ENCODE data around the gene RNPEPL1.
A peak's percentile ranks its signal among the peaks of the same experiment; 100 is the strongest.

Gene RNPEPL1

DNA sequence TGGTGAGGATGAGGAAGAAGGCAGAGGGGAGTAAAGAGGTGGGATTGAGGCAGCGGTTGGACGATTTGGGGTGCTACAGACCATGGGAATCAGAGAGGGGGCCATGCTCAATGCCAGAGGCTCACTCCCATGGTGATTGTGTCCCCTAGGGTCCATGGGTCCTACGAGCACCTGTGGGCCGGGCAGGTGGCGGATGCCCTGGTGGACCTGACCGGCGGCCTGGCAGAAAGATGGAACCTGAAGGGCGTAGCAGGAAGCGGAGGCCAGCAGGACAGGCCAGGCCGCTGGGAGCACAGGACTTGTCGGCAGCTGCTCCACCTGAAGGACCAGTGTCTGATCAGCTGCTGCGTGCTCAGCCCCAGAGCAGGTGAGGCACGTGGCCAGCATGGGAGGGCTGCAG, 23.5 kb downstream of the RNPEPL1 start:
- no peak for DNase-seq

GRCh38 chr2:240593026-240593702, 24.9 kb downstream of the RNPEPL1 start:
- no peak for DNase-seq

GRCh38 chr2:240593703-240594451, 25.6 kb downstream of the RNPEPL1 start:
- DNase-seq = peak in 1 of 5 donors; percentile 10

GRCh38 chr2:240594511-240595380, 26.5 kb downstream of the RNPEPL1 start:
- DNase-seq = peak in 1 of 5 donors; percentile 6

DNA sequence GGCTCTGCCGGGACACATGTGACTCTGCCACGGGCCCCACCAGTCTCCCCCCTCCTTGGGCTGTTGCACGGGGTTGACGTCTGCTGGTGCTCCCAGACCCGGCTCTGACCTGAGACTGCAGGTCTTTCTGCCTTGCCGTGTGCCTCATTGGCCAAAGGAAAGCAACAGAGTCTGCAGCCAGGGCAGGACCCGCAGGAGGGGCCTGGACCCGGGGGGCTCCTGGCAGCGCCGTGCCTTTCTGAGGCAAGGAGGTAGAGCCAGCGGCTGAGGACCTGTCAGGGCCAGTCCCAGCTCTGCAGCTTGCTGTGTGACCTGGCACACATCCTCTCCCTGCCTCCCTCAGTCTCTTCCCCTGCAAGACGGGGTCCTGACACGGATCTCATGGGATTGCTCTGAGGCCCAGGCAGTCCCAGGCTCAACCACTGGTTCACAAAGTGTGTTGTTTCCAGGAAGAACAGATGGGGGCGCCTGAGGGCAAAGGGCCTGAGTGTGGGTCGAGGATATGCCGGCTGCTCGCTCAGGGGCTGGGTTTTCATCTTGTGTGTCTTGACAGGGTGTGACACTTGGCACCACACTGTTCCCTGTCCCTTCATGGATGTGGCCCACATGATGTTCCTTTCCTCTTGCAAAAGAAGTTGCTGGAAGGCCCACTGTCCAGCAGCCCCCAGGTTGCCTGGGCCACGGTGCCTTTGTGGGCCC, 27.2 kb downstream of the RNPEPL1 start:
- DNase-seq = peak in 3 of 5 donors; percentile 16 to 44 (median 18)

- peak in 1 of 5 donors; percentile 9 for DNase-seq
Observed at GRCh38 chr2:240596080-240596460, 27.8 kb downstream of the RNPEPL1 start.

GRCh38 chr2:240596491-240596931, 28.2 kb downstream of the RNPEPL1 start:
- DNase-seq = peak in 1 of 5 donors; percentile 6

- no peak for DNase-seq
Observed at GRCh38 chr2:240597054-240597418, 28.8 kb downstream of the RNPEPL1 start.

- DNase-seq = peak in 1 of 5 donors; percentile 8
Observed at GRCh38 chr2:240597419-240598181, 29.3 kb downstream of the RNPEPL1 start.

- DNase-seq = peak in 1 of 5 donors; percentile 11
Observed at GRCh38 chr2:240598311-240598911, 30.1 kb downstream of the RNPEPL1 start.

DNA sequence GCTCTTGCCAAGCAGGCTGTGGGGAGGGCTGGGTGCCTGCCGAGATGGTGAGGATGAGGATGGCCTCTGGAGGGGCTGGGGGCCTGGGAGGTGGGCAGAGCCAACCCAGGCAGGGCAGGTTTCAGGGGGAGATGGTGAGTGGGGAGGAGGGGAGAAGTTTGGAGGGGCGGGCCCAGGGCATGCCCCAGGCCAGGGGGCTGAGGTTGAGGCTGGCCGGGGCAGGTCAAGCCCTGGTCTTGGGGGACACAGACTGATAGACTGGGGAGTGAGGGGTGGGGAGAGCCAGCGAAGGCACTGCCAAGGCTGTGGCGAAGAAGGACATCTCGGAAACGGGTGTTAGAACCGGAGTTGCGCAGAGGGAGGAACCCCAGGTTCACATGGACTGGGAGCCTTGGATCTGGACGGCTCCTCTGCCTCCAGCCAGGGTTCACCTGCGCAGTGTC, 30.9 kb downstream of the RNPEPL1 start:
- peak in 1 of 5 donors; percentile 4 for DNase-seq

- DNase-seq = peak in 1 of 5 donors; percentile 5
Observed at GRCh38 chr2:240600451-240600961, 32.2 kb downstream of the RNPEPL1 start.

GRCh38 chr2:240601061-240601830, 33.0 kb downstream of the RNPEPL1 start:
- DNase-seq = peak in 1 of 5 donors; percentile 4

GRCh38 chr2:240601831-240602160, 33.5 kb downstream of the RNPEPL1 start:
- peak in 1 of 5 donors; percentile 7 for DNase-seq

GRCh38 chr2:240602266-240603050, 34.2 kb downstream of the RNPEPL1 start:
- peak in 1 of 5 donors; percentile 7 for DNase-seq

- DNase-seq = peak in 1 of 5 donors; percentile 3
Observed at GRCh38 chr2:240603081-240603835, 35.0 kb downstream of the RNPEPL1 start.

- no peak for DNase-seq
Observed at GRCh38 chr2:240603846-240604245, 35.6 kb downstream of the RNPEPL1 start.

DNA sequence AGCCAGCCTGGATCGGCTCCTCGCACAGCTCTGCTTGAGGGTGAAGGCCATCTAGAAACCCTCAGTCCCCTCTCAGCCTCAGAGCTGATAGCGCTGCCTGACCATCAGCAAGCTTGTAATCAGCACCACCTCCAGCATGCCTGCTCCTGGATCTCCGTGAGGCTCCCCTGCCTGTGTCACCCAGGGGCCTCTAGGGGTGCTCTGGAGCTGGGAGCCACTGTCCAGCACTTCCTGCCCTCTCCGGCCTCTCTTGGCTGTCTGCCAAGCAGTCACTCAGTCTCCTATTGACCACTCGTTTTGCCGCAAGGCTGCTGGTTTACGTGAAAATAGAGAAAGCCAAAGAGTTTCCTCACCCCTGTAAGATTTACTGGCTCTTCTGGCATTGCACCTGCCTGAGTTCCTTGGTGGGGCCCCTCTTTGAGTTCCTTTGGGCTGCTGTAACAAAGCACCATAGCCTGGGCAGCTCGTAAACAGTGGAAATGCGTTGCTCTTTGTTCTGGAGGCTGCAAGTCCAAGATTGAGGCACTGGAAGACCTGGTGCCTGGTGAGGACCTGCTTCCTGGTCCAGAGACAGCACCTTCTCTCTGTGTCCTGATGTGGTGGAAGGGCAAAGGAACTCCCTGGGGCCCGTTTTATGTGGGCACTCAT, 36.1 kb downstream of the RNPEPL1 start:
- peak in 1 of 5 donors; percentile 4 for DNase-seq

Measured in T-helper 1 cell (primary cell).